ENCODE measurements around the gene ABHD12B.

ABHD12B gene

DNA sequence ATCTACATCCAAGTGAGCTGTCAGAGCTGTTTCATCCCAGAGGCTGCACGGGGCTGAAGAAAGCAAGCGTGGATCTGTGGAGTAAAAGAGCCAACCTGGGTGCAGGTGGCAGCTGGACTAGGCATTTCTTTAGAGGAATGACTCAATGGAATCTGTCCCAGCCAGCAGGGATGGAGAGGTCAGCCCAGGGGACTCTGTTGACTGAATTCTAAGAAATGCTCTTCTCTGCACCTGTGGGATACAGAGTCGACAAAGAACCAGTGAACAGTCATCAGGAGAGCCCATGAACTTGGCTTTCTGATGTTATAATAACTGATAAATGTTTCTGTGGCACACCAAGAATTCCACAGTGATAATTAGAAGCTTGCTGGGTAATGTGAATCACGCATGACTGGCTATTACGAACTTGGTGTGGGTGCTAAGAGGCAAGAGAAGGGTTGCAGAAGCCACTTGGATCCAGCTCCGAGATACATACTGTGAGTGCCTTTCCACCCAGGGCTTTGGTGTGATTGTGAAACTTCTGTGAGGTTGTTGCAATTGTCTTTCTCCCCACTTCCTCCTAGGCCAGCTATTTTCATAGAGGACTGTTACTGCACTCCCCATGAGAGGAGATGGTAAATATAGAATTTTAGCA is 56.3 kb downstream of the ABHD12B start:
- H3K36me3 ChIP-seq (ENCODE audit: insufficient read depth, low read depth, low read length) = peaks cover 39% of the 10 kb centered on the region
- H3K27ac ChIP-seq (ENCODE audit: low read length) = no peak overlapping the region
- no peaks in the 10 kb centered on the region for H3K27me3 ChIP-seq (ENCODE audit: insufficient read depth, low read length)
- no peaks in the 10 kb centered on the region for H3K9me3 ChIP-seq (ENCODE audit: insufficient read depth, low read depth, low read length)
- no peak overlapping the region for H3K9ac ChIP-seq (ENCODE audit: low read depth, low read length)
- peaks cover 6% of the 10 kb centered on the region; the same call in 1 of the 2 replicates for H3K4me1 ChIP-seq (ENCODE audit: insufficient read depth, low read length)
- no peak overlapping the region for H3K4me3 ChIP-seq (ENCODE audit: low read length)

DNA sequence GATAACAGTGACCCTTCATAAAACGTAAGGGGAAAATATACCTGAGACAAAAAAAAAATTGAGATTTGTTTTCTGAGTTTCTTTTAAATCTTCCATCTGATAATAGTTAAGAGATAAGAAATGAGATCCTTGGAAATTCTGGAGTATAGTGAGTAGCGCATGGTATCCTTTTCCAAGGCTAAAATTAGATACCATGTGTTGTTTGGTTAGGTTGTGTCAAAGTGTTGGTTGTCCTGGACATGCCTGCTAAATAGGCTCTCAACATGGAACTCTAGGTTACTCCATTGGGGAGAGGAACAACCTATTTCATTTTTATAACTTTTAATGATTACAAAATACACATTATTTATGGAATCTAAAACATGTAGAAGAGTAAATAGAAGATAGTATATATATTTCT is 57.7 kb downstream of the ABHD12B start:
- no peak overlapping the region for H3K9ac ChIP-seq (ENCODE audit: low read depth, low read length)
- no peaks in the 10 kb centered on the region for H3K27me3 ChIP-seq (ENCODE audit: insufficient read depth, low read length)
- H3K4me1 ChIP-seq (ENCODE audit: insufficient read depth, low read length) = peaks cover 6% of the 10 kb centered on the region; the same call in 1 of the 2 replicates
- no peak overlapping the region for H3K4me3 ChIP-seq (ENCODE audit: low read length)
- no peaks in the 10 kb centered on the region for H3K9me3 ChIP-seq (ENCODE audit: insufficient read depth, low read depth, low read length)
- no peak overlapping the region for H3K27ac ChIP-seq (ENCODE audit: low read length)
- peaks cover 41% of the 10 kb centered on the region for H3K36me3 ChIP-seq (ENCODE audit: insufficient read depth, low read depth, low read length)

DNA sequence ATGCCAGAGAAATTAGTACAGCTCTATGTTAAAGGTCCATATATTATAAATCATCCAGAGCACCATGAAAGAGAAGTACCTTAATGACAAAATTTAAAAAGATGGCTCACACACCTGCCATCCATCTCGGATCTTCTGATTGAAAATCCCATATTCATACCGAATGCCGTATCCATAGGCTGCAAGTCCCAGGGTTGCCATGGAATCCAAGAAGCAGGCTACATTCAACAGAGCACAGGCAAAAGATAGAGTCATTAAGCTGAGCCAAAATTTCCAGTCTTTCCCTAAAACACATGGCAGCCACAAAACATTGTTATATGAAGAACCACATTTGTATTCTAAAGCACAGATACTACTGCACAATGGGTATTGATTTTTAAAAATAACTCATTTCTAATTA is 59.7 kb downstream of the ABHD12B start:
- Histone ChIP-seq H3K27me3 (ENCODE audit: insufficient read depth, low read length) (no peaks in the 10 kb centered on the region), H3K4me1 (ENCODE audit: insufficient read depth, low read length) (no peaks in the 10 kb centered on the region), H3K36me3 (ENCODE audit: insufficient read depth, low read depth, low read length) (peaks cover 47% of the 10 kb centered on the region), H3K9me3 (ENCODE audit: insufficient read depth, low read depth, low read length) (no peaks in the 10 kb centered on the region), H3K9ac (ENCODE audit: low read depth, low read length) (no peak overlapping the region), H3K27ac (ENCODE audit: low read length) (no peak overlapping the region), H3K4me3 (ENCODE audit: low read length) (no peak overlapping the region)

DNA sequence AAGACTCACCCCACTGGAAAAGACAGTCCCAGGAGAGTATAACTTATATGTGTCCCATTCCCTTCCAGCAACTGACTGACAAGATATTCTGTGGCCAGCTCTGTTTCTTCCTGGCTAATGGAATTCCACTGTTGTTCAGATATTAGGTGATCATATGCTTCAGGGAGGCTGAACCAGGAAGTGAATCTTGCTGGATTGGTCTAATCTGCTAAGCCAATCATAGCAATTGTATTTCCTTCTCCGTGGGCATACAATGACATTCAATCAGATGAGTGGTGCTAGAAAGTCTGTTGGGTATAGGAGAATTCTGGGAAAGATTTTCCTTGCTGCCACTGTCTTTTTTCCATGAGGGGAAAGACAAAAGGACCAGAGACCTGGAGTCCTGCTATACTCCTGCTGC is 60.3 kb downstream of the ABHD12B start:
- Histone ChIP-seq H3K36me3 (ENCODE audit: insufficient read depth, low read depth, low read length) (peaks cover 47% of the 10 kb centered on the region), H3K27me3 (ENCODE audit: insufficient read depth, low read length) (no peaks in the 10 kb centered on the region), H3K27ac (ENCODE audit: low read length) (no peak overlapping the region), H3K9me3 (ENCODE audit: insufficient read depth, low read depth, low read length) (no peaks in the 10 kb centered on the region), H3K4me1 (ENCODE audit: insufficient read depth, low read length) (no peaks in the 10 kb centered on the region), H3K9ac (ENCODE audit: low read depth, low read length) (no peak overlapping the region), H3K4me3 (ENCODE audit: low read length) (no peak overlapping the region)

DNA sequence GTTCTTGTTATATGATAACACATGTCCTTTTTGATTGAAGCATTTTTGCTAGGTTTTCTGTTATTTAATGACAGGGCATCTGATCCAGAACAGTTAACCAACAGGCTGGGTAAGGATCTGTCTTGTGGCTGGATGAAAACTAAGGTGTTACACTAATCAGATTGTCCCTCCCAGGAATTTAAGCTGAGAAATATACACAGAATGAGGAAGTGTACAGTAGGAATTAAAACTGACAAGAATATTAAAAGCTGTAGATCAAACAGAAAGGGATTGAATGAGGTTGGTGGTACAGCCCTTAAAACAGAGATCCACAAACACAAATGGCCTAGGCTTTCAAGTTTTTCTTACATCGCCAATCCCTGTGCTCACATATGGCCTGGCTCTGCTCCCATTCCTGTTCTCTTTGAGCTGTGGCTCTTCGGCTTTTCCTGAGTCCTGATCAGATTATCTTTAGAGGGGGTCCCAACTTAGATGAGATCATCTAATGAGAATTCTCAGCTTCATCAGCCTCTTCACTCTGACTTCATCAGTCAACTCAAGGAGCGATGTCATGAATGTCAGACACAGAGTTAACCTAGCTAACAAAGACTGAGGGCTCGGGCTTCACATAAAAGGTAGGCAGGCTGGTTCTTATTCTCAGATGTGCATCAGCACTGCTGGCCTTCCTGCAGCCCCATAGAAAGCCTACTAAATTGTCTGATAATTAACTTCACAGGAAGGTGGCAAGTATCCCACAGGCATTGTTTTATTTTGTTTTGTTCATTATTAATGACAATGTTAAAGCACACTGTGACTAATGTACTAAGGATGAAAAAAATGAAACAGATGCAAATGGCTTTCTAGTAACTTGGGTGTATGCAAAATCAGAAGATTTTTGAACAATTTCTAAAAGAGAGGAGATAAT is 61.0 kb downstream of the ABHD12B start:
- Histone ChIP-seq H3K36me3 (ENCODE audit: insufficient read depth, low read depth, low read length) (peaks cover 44% of the 10 kb centered on the region), H3K27ac (ENCODE audit: low read length) (no peak overlapping the region), H3K27me3 (ENCODE audit: insufficient read depth, low read length) (no peaks in the 10 kb centered on the region), H3K4me3 (ENCODE audit: low read length) (no peak overlapping the region), H3K4me1 (ENCODE audit: insufficient read depth, low read length) (no peaks in the 10 kb centered on the region), H3K9ac (ENCODE audit: low read depth, low read length) (no peak overlapping the region), H3K9me3 (ENCODE audit: insufficient read depth, low read depth, low read length) (no peaks in the 10 kb centered on the region)

DNA sequence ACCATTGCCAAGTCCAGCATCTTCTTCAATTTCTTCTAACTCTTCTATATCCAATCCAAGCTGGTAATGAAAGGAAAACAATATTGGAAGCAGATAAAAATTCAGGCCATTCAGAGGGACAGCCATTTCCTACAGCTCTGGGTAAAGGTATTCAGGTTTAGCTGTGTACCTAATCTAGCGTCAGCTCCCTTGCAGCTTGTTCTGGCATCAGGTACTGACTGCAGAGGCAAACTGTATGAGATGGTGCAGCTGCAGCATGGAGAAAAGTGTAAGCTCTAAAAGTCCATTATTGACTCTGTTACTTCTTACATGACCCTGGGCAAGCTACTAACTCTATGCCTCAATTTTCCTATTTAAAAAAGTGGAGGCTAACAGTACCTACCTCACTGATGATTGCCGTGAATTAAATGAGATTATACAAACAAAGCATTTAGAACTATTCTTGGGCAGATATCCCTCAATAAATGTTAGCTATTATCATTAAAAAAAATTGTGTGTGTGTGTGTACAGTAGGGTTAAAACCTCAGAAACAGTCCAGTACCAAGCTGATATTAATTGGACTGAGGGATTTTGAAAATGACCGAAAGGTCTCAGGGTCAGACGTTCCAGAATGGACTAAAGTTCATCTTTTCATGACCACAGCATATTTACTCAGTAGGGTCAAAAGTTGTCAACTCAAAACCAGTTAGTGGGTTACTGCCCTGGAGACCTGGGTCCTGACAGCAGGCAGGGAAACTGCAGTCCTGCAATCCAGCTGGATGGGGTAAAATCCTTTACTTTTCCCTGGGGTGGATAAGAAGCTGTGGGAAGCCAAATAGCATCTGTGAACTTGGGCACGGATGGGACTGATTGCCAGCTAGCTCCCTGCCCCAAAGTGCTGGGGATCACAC is 63.5 kb downstream of the ABHD12B start:
- no peak overlapping the region for H3K9ac ChIP-seq (ENCODE audit: low read depth, low read length)
- no peak overlapping the region for H3K27ac ChIP-seq (ENCODE audit: low read length)
- H3K36me3 ChIP-seq (ENCODE audit: insufficient read depth, low read depth, low read length) = peaks cover 38% of the 10 kb centered on the region
- H3K4me1 ChIP-seq (ENCODE audit: insufficient read depth, low read length) = no peaks in the 10 kb centered on the region
- H3K9me3 ChIP-seq (ENCODE audit: insufficient read depth, low read depth, low read length) = no peaks in the 10 kb centered on the region
- no peak overlapping the region for H3K4me3 ChIP-seq (ENCODE audit: low read length)
- no peaks in the 10 kb centered on the region for H3K27me3 ChIP-seq (ENCODE audit: insufficient read depth, low read length)

DNA sequence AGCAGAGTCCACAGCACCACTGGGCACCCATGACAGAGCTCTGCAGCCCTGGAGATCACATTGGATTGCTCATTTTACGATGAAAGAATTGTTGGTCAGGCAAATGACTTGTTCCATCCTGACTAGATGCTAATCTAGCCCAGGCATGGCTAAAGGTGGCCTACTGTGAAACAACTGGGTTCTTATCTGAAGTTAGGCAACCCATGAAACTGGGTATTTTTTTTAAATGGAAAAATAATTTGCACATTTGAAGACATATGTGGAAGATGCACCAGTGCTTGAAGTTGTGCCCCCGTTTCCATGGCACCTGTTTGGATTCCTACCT is 64.1 kb downstream of the ABHD12B start:
- Histone ChIP-seq H3K27me3 (ENCODE audit: insufficient read depth, low read length) (no peaks in the 10 kb centered on the region), H3K9me3 (ENCODE audit: insufficient read depth, low read depth, low read length) (no peaks in the 10 kb centered on the region), H3K4me1 (ENCODE audit: insufficient read depth, low read length) (no peaks in the 10 kb centered on the region), H3K9ac (ENCODE audit: low read depth, low read length) (no peak overlapping the region), H3K36me3 (ENCODE audit: insufficient read depth, low read depth, low read length) (peaks cover 32% of the 10 kb centered on the region), H3K27ac (ENCODE audit: low read length) (no peak overlapping the region), H3K4me3 (ENCODE audit: low read length) (no peak overlapping the region)

DNA sequence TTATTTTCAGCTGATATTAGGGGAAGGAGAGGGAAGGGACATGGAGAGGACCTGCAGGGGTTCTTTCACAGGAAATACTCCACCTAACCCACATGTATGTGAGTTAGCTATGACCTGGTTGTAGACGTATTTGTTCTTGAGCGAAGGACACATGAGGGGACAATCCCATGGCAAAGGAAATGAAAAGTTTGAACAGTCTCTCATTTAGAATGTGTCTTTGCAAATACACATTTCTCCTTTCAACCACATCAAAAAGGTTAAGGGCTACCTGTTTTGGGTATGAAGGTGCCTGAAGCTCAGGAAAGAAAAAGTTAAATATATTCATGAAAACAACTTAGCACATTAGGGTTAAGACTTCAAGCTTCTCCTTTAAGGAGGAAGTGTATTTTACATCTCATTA is 65.0 kb downstream of the ABHD12B start:
- H3K27me3 ChIP-seq (ENCODE audit: insufficient read depth, low read length) = no peaks in the 10 kb centered on the region
- no peak overlapping the region for H3K27ac ChIP-seq (ENCODE audit: low read length)
- H3K9me3 ChIP-seq (ENCODE audit: insufficient read depth, low read depth, low read length) = no peaks in the 10 kb centered on the region
- H3K4me3 ChIP-seq (ENCODE audit: low read length) = no peak overlapping the region
- H3K9ac ChIP-seq (ENCODE audit: low read depth, low read length) = no peak overlapping the region
- H3K36me3 ChIP-seq (ENCODE audit: insufficient read depth, low read depth, low read length) = peaks cover 24% of the 10 kb centered on the region
- no peaks in the 10 kb centered on the region for H3K4me1 ChIP-seq (ENCODE audit: insufficient read depth, low read length)

DNA sequence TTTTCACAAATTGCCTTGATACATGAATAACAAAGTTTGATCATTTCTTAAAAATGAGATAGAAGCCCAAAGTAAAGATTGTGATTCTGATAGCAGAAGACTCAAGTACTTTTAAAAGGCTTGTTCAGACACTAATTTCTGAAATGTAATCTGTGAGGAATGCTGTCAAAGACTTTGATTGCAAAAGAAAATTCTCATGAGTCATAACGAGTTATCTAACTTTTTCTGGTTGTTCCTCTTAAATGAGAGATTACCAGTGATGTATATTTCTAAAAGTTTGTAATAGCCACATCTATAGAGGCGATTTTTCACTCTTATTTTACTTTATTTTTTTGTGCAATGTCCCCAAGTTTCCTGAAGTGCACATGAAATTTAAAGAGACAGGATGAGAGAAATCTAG is 65.5 kb downstream of the ABHD12B start:
- Histone ChIP-seq H3K36me3 (ENCODE audit: insufficient read depth, low read depth, low read length) (peaks cover 20% of the 10 kb centered on the region), H3K4me3 (ENCODE audit: low read length) (no peak overlapping the region), H3K9me3 (ENCODE audit: insufficient read depth, low read depth, low read length) (no peaks in the 10 kb centered on the region), H3K4me1 (ENCODE audit: insufficient read depth, low read length) (no peaks in the 10 kb centered on the region), H3K27ac (ENCODE audit: low read length) (no peak overlapping the region), H3K27me3 (ENCODE audit: insufficient read depth, low read length) (no peaks in the 10 kb centered on the region), H3K9ac (ENCODE audit: low read depth, low read length) (no peak overlapping the region)

DNA sequence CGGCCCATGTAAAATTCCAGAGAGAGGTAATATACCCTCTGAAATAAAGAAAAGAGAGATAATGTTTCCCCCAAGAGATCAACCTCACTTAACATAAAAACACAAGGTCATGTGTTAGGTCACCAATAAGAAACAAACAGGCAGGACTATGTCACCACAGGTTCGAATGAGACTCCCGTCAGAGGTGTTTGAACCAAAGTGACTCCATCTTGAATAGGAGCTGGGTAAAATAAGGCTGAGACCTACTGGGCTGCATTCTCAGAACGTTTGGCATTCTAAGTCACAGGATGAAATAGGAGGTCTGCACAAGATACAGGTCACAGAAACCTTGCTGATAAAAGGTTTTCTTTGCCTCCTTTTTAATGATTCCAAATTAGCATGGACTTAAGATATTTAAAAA is 65.9 kb downstream of the ABHD12B start:
- Histone ChIP-seq H3K36me3 (ENCODE audit: insufficient read depth, low read depth, low read length) (peaks cover 16% of the 10 kb centered on the region), H3K9ac (ENCODE audit: low read depth, low read length) (no peak overlapping the region), H3K9me3 (ENCODE audit: insufficient read depth, low read depth, low read length) (no peaks in the 10 kb centered on the region), H3K4me3 (ENCODE audit: low read length) (no peak overlapping the region), H3K27me3 (ENCODE audit: insufficient read depth, low read length) (no peaks in the 10 kb centered on the region), H3K27ac (ENCODE audit: low read length) (no peak overlapping the region), H3K4me1 (ENCODE audit: insufficient read depth, low read length) (no peaks in the 10 kb centered on the region)

DNA sequence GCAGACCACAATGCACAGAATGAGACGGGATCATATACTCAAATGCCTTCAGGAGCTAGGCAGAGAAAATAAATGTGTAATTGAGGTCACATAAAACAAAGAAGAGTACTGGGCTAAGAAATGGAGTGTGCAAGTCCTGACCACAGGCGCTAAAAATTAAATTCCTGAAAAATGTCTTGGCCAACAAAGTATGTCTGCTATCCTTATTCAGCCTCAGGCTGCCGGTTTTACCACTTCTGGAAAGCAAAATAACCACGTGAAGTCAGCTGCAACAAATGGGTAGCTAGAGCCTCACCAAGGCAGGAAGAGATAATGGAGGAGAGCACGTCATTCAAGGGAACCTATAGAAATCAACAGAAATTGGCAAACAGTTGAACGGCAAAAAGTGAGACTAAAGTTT is 69.3 kb downstream of the ABHD12B start:
- H3K4me1 ChIP-seq (ENCODE audit: insufficient read depth, low read length) = no peaks in the 10 kb centered on the region
- no peak overlapping the region for H3K4me3 ChIP-seq (ENCODE audit: low read length)
- H3K9ac ChIP-seq (ENCODE audit: low read depth, low read length) = no peak overlapping the region
- no peak overlapping the region for H3K27ac ChIP-seq (ENCODE audit: low read length)
- peaks cover 5% of the 10 kb centered on the region for H3K36me3 ChIP-seq (ENCODE audit: insufficient read depth, low read depth, low read length)
- H3K27me3 ChIP-seq (ENCODE audit: insufficient read depth, low read length) = peaks cover 13% of the 10 kb centered on the region; the same call in 1 of the 2 replicates
- no peaks in the 10 kb centered on the region for H3K9me3 ChIP-seq (ENCODE audit: insufficient read depth, low read depth, low read length)

Measured in iPS-20b (cell line).